ENCODE data around the gene NADSYN1. TPM values are rescaled to one million over a fixed set of nuclear protein-coding genes. Genes with fewer than 3 reads are reported as not detected.

Gene NADSYN1
- polyA plus RNA-seq, 3 donors: 44.1 to 162 (median 44.8) TPM

DNA sequence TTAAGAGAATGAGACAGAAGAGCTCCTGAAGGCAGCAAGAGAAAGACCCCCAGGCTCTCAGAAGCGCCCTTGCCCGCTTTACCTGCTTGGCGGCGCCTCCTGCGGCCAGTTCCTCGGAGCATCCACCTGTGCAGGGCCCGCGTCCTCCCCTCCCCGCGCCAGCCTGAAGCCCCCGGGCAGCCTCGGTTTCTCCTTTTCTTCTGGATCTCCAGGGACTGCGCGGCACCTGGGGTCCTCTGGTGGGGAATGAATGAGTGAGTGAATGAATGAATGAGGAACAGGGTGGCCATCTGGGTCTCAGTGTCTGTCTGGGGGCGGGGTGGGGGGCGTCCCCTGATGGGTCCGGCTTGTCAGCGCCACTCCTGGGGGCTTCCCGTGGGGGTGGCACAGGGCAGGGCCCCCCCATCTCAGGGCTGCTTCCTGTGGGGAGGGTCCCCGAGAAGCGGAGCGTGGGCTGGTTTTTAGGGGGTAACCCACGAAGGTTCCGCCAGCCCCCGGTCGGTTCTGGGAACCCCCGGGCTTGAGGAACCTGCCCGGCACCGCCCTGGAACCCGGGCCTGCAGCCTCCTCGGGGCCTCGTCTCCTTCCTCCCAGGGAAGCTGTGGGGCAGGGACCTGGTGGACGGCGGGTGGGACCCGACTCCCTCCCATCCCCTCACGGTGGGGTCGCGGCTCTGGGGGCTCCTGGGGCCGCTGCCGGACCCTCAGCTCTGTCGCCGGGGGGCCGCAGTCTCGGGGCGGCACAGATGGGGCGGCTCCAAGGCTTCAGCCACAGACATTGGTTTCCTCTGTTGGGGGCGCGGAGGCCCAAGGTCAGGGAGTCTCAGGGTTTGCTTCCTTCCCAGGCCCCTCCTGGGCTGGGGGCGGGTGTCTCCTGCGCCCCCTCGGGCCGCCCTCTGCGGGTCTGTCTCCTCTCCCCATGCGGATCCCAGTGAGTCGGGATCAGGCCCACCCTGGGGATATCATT, 65.8 kb downstream of the NADSYN1 start:
- 95% methylated on average over 51 of the region's 55 CpGs for WGBS (ENCODE audit: insufficient coverage)
- no peak for DNase-seq
- Histone ChIP-seq H3K4me1 (ENCODE audit: control insufficient read depth in 1 of 2, insufficient read depth in 2 of 2, low read length in 2 of 2) (no peaks in the 10 kb centered on the region), H2AFZ (ENCODE audit: insufficient read depth, low read depth, low read length, poor library complexity, severe bottlenecking) (no peak overlapping the region), H3K4me2 (replicated peaks; ENCODE audit: extremely low read depth, low read length, poor library complexity, severe bottlenecking) (no peak overlapping the region), H3K36me3 (replicated peaks in 1 of 2; ENCODE audit: control insufficient read depth in 1 of 2, insufficient read depth in 2 of 2, low read length in 2 of 2) (no peaks in the 10 kb centered on the region), H3K9ac (ENCODE audit: insufficient read depth, low read length, poor library complexity, severe bottlenecking) (no peak overlapping the region), H3K27ac (ENCODE audit: low read depth in 1 of 2, low read length in 2 of 2) (no peak overlapping the region), H3K4me3 (replicated peaks in 1 of 3; ENCODE audit: low read depth in 2 of 3, low read length in 3 of 3) (no peak overlapping the region), H3K9me3 (replicated peaks in 1 of 2; ENCODE audit: control insufficient read depth in 1 of 2, insufficient read depth in 1 of 2, low read length in 2 of 2) (no peaks in the 10 kb centered on the region), H4K20me1 (ENCODE audit: insufficient read depth, low read length) (no peaks in the 10 kb centered on the region), H3K27me3 (ENCODE audit: control insufficient read depth in 2 of 2, insufficient read depth in 2 of 2, low read length in 2 of 2) (no peaks in the 10 kb centered on the region), H3K79me2 (ENCODE audit: insufficient read depth, low read length) (no peaks in the 10 kb centered on the region)
- intact Hi-C loops (cut with micrococcal nuclease): no loop called here
- Mint-ChIP-seq H3K4me3 (no peak overlapping the region), H3K9me3 (peaks cover 0 to 8% (median under 1%) of the 10 kb centered on the region in 7 donors), H3K27ac (no peak overlapping the region), H3K27me3 (ENCODE audit: low read depth in 3 of 3) (no peaks in the 10 kb centered on the region), H3K36me3 (no peaks in the 10 kb centered on the region), H3K4me1 (no peaks in the 10 kb centered on the region)
- TF ChIP-seq CTCF (IDR thresholded peaks at IDR 0.05): no peak

- Histone ChIP-seq H4K20me1 (ENCODE audit: insufficient read depth, low read length) (no peaks in the 10 kb centered on the region), H3K4me1 (ENCODE audit: control insufficient read depth in 1 of 2, insufficient read depth in 2 of 2, low read length in 2 of 2) (no peaks in the 10 kb centered on the region), H3K4me2 (replicated peaks; ENCODE audit: extremely low read depth, low read length, poor library complexity, severe bottlenecking) (no peak overlapping the region), H2AFZ (ENCODE audit: insufficient read depth, low read depth, low read length, poor library complexity, severe bottlenecking) (no peak overlapping the region), H3K27me3 (ENCODE audit: control insufficient read depth in 2 of 2, insufficient read depth in 2 of 2, low read length in 2 of 2) (no peaks in the 10 kb centered on the region), H3K79me2 (ENCODE audit: insufficient read depth, low read length) (no peaks in the 10 kb centered on the region), H3K36me3 (replicated peaks in 1 of 2; ENCODE audit: control insufficient read depth in 1 of 2, insufficient read depth in 2 of 2, low read length in 2 of 2) (no peaks in the 10 kb centered on the region), H3K4me3 (replicated peaks in 1 of 3; ENCODE audit: low read depth in 2 of 3, low read length in 3 of 3) (no peak overlapping the region), H3K9ac (ENCODE audit: insufficient read depth, low read length, poor library complexity, severe bottlenecking) (no peak overlapping the region), H3K27ac (ENCODE audit: low read depth in 1 of 2, low read length in 2 of 2) (no peak overlapping the region), H3K9me3 (replicated peaks in 1 of 2; ENCODE audit: control insufficient read depth in 1 of 2, insufficient read depth in 1 of 2, low read length in 2 of 2) (no peaks in the 10 kb centered on the region)
- Mint-ChIP-seq H3K4me1 (no peaks in the 10 kb centered on the region), H3K27me3 (ENCODE audit: low read depth in 3 of 3) (no peaks in the 10 kb centered on the region), H3K36me3 (no peaks in the 10 kb centered on the region), H3K9me3 (peaks cover 0 to 7% (median 0%) of the 10 kb centered on the region in 7 donors), H3K27ac (no peak overlapping the region), H3K4me3 (no peak overlapping the region)
- no peak for DNase-seq
- 92% methylated on average over 10 of the region's 10 CpGs for WGBS (ENCODE audit: insufficient coverage)
- no peak for TF ChIP-seq CTCF (IDR thresholded peaks at IDR 0.05)
- intact Hi-C loops (cut with micrococcal nuclease): no loop called here
These were observed 66.5 kb downstream of the NADSYN1 start for GRCh38 chr11:71519546-71519945.

All from CD14-positive monocyte (primary cell).